Inferior parietal cortex (tissue), 1 donor: Measurements from ENCODE around the gene KRT39.
"Not testable (repeated sequence)": the region's sequence is repeated elsewhere in the genome, so short reads cannot be mapped to it uniquely, and the experiment has no call there.

ENCODE experiments used
- DNase-seq: peaks from one replicate; pipeline ENCODE4 v3.0.0-alpha.2; 2016; ENCODE audit errors: extremely low spot score

Gene KRT39

DNA sequence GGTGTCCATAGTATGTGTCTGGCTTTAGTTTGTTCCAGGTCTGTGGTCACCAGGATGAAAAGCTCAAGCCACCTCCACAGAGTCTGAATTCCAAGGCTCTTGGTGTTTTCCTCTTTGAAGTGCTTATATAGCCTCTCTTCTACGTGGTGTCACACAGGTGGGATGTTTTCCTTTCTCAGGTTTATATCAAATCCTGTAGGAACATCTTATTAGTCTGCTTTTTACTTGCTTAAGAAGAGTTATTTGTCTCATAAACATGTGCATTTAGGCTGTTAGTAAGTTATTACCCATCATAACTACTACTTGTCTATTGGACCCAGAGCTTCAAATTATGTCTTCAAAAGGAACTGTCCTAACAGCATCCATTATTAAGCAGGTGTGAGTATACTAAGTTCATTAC lies at the start of gene KRT39:
Gene KRT39, minus strand, starts transcription at position 101 of the 400 bp plus-strand sequence. Its CDS starts 92 bp downstream, at position 9.
- DNase-seq, result no peak

GRCh38 chr17:41015454-41015853 lies 48.7 kb upstream of the KRT39 start:
- DNase-seq, result no peak

GRCh38 chr17:41013606-41014005 lies 46.9 kb upstream of the KRT39 start:
- no peak for DNase-seq

DNA sequence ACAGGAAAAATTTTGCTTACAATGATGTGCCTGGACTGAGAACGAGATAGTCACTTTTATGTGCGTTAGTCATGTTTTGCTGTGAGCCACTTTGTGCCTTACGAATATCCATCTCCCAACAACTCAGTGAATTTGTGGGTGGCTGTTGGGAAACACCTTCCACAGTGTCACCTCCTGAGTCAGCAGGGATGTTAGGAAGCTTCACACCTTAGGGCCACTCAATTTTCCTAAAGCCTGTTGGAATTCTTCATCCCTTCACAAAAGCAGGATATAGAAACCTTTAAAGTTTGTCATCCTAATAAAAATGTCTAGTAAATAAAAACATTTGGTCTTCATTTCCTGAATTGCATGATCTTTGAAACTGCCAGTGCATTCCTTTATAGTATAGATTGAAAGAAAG lies 46.4 kb upstream of the KRT39 start:
- no peak for DNase-seq

GRCh38 chr17:41012326-41013120 lies 45.8 kb upstream of the KRT39 start:
- DNase-seq, result no peak

- DNase-seq, result no peak
These were observed 43.7 kb upstream of the KRT39 start for GRCh38 chr17:41010441-41010840.

- no peak for DNase-seq
These were observed 43.2 kb upstream of the KRT39 start for GRCh38 chr17:41009936-41010335.

DNA sequence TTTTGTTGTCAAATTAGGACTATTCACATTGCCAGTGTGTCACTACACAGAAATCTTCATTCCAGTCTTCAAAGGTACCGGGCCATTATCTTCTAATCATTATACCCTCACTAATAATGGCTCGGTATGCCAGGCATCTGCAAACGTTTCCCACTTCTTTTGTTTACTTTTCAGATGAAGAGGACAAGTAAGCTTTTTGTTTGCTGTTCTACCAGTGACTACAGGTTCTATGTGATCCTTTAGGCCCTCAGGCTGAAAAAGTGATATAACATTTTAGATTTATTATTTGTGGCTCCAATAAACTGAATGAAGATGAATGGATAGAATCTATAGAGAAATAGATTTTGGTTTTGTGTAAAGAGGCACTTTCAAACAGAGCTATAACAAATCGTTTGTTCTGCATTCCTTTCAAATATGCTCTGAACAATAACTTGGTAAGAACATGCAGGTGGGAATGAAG lies 42.6 kb upstream of the KRT39 start:
- DNase-seq, result no peak

GRCh38 chr17:41008811-41009210 lies 42.1 kb upstream of the KRT39 start, which contains the start of gene KRTAP3-1:
Gene KRTAP3-1, minus strand, starts transcription at chr17:41009128. Its CDS starts 54 bp downstream, at chr17:41009074.
- DNase-seq, result no peak

- no peak for DNase-seq
These were observed 37.6 kb upstream of the KRT39 start for GRCh38 chr17:41004397-41004796.

DNA sequence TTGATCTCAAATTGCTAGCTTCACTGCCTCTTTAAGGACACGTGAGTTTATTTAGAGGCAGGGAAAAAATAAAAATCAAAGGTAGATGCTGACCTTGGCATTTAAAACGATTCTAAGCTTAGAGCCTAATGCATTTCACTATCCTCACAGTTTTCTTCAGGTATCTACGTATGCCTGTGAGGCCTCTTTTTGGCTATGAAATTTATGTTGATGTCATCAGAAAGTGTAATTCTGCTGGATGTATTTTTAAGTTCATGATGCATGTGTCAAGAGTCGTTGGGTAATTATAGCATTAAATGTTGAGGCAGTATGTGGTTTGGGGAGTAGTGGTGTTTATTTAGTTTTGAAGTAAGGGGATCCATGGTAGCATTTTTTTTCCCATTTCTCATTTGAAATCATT lies 37.2 kb upstream of the KRT39 start:
- DNase-seq, result no peak

GRCh38 chr17:41002814-41003213 lies 36.1 kb upstream of the KRT39 start:
- no peak for DNase-seq

DNA sequence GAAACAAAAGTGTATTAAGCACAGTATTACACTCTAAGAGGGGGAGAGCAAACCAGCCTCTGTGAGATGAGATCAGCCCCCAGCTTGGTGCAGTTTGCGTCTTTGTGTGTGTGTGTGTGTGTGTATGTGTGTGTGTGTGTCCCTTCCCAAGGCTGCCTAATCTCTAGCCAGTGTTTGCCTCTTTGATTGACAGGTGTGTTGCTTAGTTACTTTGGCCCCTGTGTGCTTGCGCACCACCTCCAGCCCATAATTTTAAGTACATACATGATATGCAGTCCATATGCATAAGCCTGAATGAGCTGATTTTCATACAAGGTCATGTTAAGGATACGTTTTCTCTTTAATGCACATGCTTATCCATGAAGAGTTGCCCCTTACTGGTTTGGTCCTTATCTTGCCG lies 35.0 kb upstream of the KRT39 start:
- DNase-seq, result no peak

DNA sequence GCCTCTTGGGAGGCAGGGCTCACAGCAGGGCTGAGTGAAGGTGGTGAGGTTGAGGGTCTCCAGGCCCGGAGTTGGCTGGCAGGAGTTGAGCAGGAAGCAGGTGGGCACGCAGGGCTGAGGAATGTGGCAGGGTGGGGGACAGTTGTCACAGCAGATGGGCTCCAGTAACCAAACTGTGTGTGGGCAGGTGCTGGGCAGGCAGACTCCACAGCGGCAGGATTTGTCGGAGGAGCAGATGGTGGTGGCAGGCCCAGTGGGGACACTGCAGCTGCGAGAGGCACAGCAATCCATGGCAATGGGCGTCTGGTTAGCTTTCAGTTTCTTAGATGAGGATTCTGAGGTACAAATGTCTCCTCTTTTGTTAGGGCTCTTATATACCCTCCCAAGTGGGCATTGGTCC lies 32.8 kb upstream of the KRT39 start, which contains the start of gene KRTAP3-2:
Gene KRTAP3-2, minus strand, starts transcription at position 344 of the 400 bp plus-strand sequence. Its CDS starts 53 bp downstream, at position 291.
- not testable (repeated sequence) for DNase-seq

GRCh38 chr17:40997361-40997760 lies 30.6 kb upstream of the KRT39 start:
- DNase-seq, result no peak

- DNase-seq, result no peak
These were observed 30.1 kb upstream of the KRT39 start for GRCh38 chr17:40996829-40997228.

DNA sequence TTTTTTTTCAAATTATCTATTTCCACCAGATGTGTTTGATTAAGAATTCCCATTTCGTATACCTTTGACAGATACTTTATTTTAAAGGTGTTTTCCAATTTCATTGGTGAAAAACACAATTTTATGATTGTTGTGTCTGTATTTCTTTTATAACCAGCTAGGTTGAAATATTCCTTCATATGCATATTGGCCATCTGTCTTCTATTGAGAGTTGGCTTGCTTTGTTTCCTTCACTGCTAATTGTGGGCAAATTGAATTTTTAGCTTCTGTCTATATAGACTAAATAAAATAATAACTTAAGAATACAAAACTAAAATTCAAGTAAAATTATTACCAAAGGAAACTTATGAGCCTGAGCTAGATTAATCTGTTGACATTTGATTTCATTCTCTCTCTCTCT lies 28.4 kb upstream of the KRT39 start:
- DNase-seq, result no peak

DNA sequence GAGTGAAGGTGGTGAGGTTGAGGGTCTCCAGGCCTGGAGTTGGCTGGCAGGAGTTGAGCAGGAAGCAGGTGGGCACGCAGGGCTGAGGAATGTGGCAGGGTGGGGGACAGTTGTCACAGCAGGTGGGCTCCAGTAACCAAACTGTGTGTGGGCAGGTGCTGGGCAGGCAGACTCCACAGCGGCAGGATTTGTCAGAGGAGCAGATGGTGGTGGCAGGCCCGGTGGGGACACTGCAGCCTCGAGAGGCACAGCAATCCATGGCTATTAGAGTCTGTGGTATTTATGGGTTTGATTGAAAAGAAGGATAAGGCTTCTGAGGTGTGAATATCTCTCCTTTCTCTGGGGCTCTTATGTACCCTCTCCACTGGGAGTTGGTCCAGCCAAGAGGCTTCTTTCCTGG lies 27.1 kb upstream of the KRT39 start, which contains the start of gene KRTAP3-3:
Gene KRTAP3-3, minus strand, starts transcription at position 326 of the 400 bp plus-strand sequence. Its CDS starts 67 bp downstream, at position 259.
- no peak for DNase-seq

DNA sequence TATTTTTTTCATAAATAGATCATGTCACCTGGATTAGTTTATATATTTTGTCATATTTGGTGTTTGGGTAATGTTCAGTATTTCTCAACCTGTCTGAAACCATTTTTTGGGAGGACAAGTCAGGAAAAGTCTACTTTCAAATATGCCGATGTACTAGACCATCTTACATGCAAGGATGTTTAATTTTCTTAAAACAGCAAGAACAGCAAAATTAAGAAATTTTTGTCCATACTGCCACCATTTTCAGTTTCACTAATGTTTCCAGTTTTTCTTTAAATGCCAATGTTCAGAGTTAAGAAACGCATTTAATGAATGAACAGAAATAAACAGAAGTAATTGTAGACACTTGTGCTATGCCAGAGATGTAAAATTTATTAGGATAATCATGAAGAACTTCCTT lies 26.3 kb upstream of the KRT39 start:
- no peak for DNase-seq

DNA sequence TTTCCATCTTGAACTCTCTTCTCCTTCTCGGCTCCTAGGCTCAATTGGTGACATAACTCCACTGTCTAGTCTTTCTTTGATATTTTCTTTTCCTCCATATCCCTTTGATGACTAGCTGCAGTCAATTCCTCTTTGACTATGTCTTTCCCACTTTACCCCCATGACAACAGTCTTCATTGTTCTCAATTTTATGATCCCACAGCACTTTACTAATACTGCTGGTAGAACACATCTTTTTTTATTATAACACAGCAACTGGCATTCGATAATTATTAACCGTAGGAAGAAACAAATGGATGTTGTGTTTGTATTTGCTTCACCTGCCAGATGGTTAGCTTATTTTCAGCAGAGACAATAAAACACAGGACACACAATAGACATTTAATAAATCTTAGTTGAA lies 25.9 kb upstream of the KRT39 start:
- DNase-seq, result no peak

- DNase-seq, result no peak
These were observed 20.2 kb upstream of the KRT39 start for GRCh38 chr17:40986920-40987319.

GRCh38 chr17:40984226-40984625 lies 17.5 kb upstream of the KRT39 start, which contains the start of gene KRT40:
Gene KRT40, minus strand, starts transcription at chr17:40984326. Its CDS starts 53 bp downstream, at chr17:40984273.
- no peak for DNase-seq

DNA sequence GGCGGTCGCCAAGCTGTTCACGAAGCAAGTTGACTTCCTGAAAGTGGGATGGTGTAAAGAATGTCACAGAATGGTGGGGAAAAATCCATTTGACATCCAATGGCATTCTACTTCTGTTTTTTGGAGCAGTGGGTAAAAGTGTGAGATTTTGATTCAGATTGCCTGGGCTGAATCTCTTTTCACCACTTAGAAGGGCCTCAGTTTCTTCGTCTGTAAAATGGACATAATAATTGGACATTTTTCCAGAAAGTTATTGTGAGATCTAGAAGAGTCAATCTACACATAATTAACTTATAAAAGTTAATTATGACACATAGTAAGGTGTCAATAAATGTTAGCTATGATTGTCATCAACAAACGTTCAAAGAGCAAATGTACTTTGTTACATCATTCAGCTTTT lies 14.4 kb upstream of the KRT39 start:
- DNase-seq, result no peak
